Superior temporal gyrus (tissue), 1 donor: Measurements from ENCODE around the gene ITPKB.
"Not testable (repeated sequence)": the region's sequence is repeated elsewhere in the genome, so short reads cannot be mapped to it uniquely, and the experiment has no call there.

ENCODE experiments used
- DNase-seq: peaks from one replicate; pipeline ENCODE4 v3.0.0-alpha.2; 2016; ENCODE audit errors: extremely low spot score

The ITPKB gene

GRCh38 chr1:226652613-226653012 lies 86.5 kb downstream of the ITPKB start:
- no peak for DNase-seq

- no peak for DNase-seq
These were observed 87.4 kb downstream of the ITPKB start for GRCh38 chr1:226651732-226652105.

- DNase-seq, result no peak
These were observed 87.9 kb downstream of the ITPKB start for GRCh38 chr1:226651041-226651731.

- no peak for DNase-seq
These were observed 88.7 kb downstream of the ITPKB start for GRCh38 chr1:226650236-226650841.

- DNase-seq, result no peak
These were observed 89.3 kb downstream of the ITPKB start for GRCh38 chr1:226649780-226650179.

- DNase-seq, result no peak
These were observed 89.8 kb downstream of the ITPKB start for GRCh38 chr1:226649244-226649643.

GRCh38 chr1:226648421-226648820 lies 90.7 kb downstream of the ITPKB start:
- no peak for DNase-seq

GRCh38 chr1:226647719-226648118 lies 91.4 kb downstream of the ITPKB start:
- no peak for DNase-seq

- DNase-seq, result no peak
These were observed 92.1 kb downstream of the ITPKB start for GRCh38 chr1:226646870-226647449.

GRCh38 chr1:226646026-226646869 lies 92.8 kb downstream of the ITPKB start:
- no peak for DNase-seq

GRCh38 chr1:226645279-226645976 lies 93.7 kb downstream of the ITPKB start:
- DNase-seq, result no peak

GRCh38 chr1:226644541-226645176 lies 94.4 kb downstream of the ITPKB start:
- DNase-seq, result no peak

- no peak for DNase-seq
These were observed 95.2 kb downstream of the ITPKB start for GRCh38 chr1:226643611-226644540.

GRCh38 chr1:226643177-226643576 lies 95.9 kb downstream of the ITPKB start:
- DNase-seq, result no peak

- DNase-seq, result no peak
These were observed 96.7 kb downstream of the ITPKB start for GRCh38 chr1:226642421-226642820.

GRCh38 chr1:226641671-226642231 lies 97.3 kb downstream of the ITPKB start:
- no peak for DNase-seq

- DNase-seq, result no peak
These were observed 98.6 kb downstream of the ITPKB start for GRCh38 chr1:226640321-226641136.

GRCh38 chr1:226639631-226640061 lies 99.4 kb downstream of the ITPKB start:
- no peak for DNase-seq

- not testable (repeated sequence) for DNase-seq
These were observed 99.9 kb downstream of the ITPKB start for GRCh38 chr1:226639206-226639605.
